ENCODE measurements around the gene DYDC2.
"Not testable (repeated sequence)": the region's sequence is repeated elsewhere in the genome, so short reads cannot be mapped to it uniquely, and the experiment has no call there.

Gene DYDC2

GRCh38 chr10:80414142-80414895 is 57.7 kb downstream of the DYDC2 start:
- no peak for FAIRE-seq

GRCh38 chr10:80415734-80416478 is 59.3 kb downstream of the DYDC2 start:
- FAIRE-seq: no peak

GRCh38 chr10:80416479-80417098 is 60.0 kb downstream of the DYDC2 start:
- FAIRE-seq: no peak

- not testable (repeated sequence) for FAIRE-seq
These were observed 60.7 kb downstream of the DYDC2 start for GRCh38 chr10:80417256-80417655.

Measured in TTC549 (cell line).